Endodermal cell (in vitro differentiated cells): ENCODE measurements around the gene PCBP1. TPM values are rescaled to one million over a fixed set of nuclear protein-coding genes. Genes with fewer than 3 reads are reported as not detected.

ENCODE experiments used
- DNase-seq: peaks from one replicate; pipeline ENCODE4 v3.0.0-alpha.2; 2017
- H3K27ac ChIP-seq: 2 replicates; pipeline ENCODE4 v1.5.1; 2013; ENCODE audit warnings: mild to moderate bottlenecking, low read depth, low read length, moderate library complexity
- H3K27me3 ChIP-seq: 2 replicates; pipeline ENCODE4 v1.6.1; 2013; ENCODE audit warnings: mild to moderate bottlenecking, low read length, moderate library complexity; ENCODE audit not compliant: insufficient read depth, control insufficient read depth, poor library complexity, severe bottlenecking
- H3K36me3 ChIP-seq: 2 replicates; pipeline ENCODE4 v1.7.0; 2013; ENCODE audit warnings: mild to moderate bottlenecking, low read length, moderate library complexity; ENCODE audit not compliant: control insufficient read depth, insufficient read depth
- H3K4me1 ChIP-seq: one replicate; pipeline ENCODE4 v1.7.0; 2013; ENCODE audit warnings: low read length; ENCODE audit not compliant: control insufficient read depth, insufficient read depth
- H3K4me3 ChIP-seq: 2 replicates; pipeline ENCODE4 v1.5.1; 2013; ENCODE audit warnings: mild to moderate bottlenecking, low read length, moderate library complexity
- H3K9ac ChIP-seq: 2 replicates; pipeline ENCODE4 v1.6.1; 2013; ENCODE audit warnings: mild to moderate bottlenecking, low read length, moderate library complexity; ENCODE audit not compliant: poor library complexity, severe bottlenecking; ENCODE audit errors: extremely low read depth
- H3K9me3 ChIP-seq: 2 replicates; pipeline ENCODE4 v1.6.1; 2013; ENCODE audit warnings: mild to moderate bottlenecking, low read length, moderate library complexity; ENCODE audit not compliant: control insufficient read depth
- H3K27ac Mint-ChIP-seq: 2 replicates; pipeline ENCODE4 v1.8.0; 2020; ENCODE audit warnings: mixed read lengths
- H3K27me3 Mint-ChIP-seq: 2 replicates; pipeline ENCODE4 v1.8.0; 2021; ENCODE audit warnings: mild to moderate bottlenecking, mixed read lengths; ENCODE audit not compliant: insufficient read depth
- H3K36me3 Mint-ChIP-seq: 2 replicates; pipeline ENCODE4 v1.8.0; 2020; ENCODE audit warnings: low read depth, mixed read lengths
- H3K4me1 Mint-ChIP-seq: 2 replicates; pipeline ENCODE4 v1.8.0; 2020; ENCODE audit warnings: mixed read lengths
- H3K4me3 Mint-ChIP-seq: 2 replicates; pipeline ENCODE4 v1.8.0; 2020; ENCODE audit warnings: mild to moderate bottlenecking, moderate library complexity, mixed read lengths
- H3K9me3 Mint-ChIP-seq: 2 replicates; pipeline ENCODE4 v1.8.0; 2020; ENCODE audit warnings: mild to moderate bottlenecking, mixed read lengths
- CTCF ChIP-seq: fragments of 200-600 bp; sonication (generic); conservative IDR thresholded peaks from 2 replicates; pipeline ENCODE4 v1.5.0; 2021; ENCODE audit warnings: antibody characterized with exemption, mild to moderate bottlenecking
- WGBS, 2 experiments: methylation state at CpG; one replicate each; pipeline versions ENCODE4 v1.1.5 to v1.1.7; 2013; ENCODE audit warnings: missing lambda C conversion rate in 2 of 2, mixed read lengths in 1 of 2; ENCODE audit not compliant: insufficient coverage in 1 of 2, insufficient read length in 1 of 2; 5-methylcytosine and 5-hydroxymethylcytosine counted together
- total RNA-seq, 2 donors: library from RNA; stranded (reverse); fragmentation: NEBNext Ultra II Directional in 1 of 2; extraction: Animal tissue kit (Norgen Biotek cat#: 25700) in 1 of 2; gene quantifications; 2 replicates in 1 of 2; 3 replicates in 1 of 2; pipeline ENCODE4 v1.2.1, GENCODE V29; 2021

The PCBP1 gene
- total RNA-seq, 2 donors from 2014 or later, result 344 to 357 TPM

GRCh38 chr2:70084973-70085710 is 2.1 kb upstream of the PCBP1 start:
- Histone ChIP-seq H3K36me3 (peaks cover 52% of the 10 kb centered on the region), H3K27ac (peak overlapping the region; percentile 100), H3K4me3 (peak overlapping the region; percentile 90), H3K9me3 (no peaks in the 10 kb centered on the region), H3K9ac (peak overlapping the region; percentile 100), H3K4me1 (peaks cover 13% of the 10 kb centered on the region), H3K27me3 (no peaks in the 10 kb centered on the region)
- 32 to 59% methylated on average over 9 to 10 of the region's 10 CpGs for WGBS, 2 experiments
- Mint-ChIP-seq H3K4me1 (peaks cover 25% of the 10 kb centered on the region), H3K27me3 (no peaks in the 10 kb centered on the region), H3K4me3 (peak overlapping the region; percentile 98), H3K36me3 (peaks cover 51% of the 10 kb centered on the region), H3K27ac (peak overlapping the region; percentile 100), H3K9me3 (no peaks in the 10 kb centered on the region)
- TF ChIP-seq CTCF, result no peak
- peak; percentile 93 for DNase-seq

GRCh38 chr2:70085711-70086277 is 1.5 kb upstream of the PCBP1 start:
- H3K4me3 Mint-ChIP-seq, result peak overlapping the region; percentile 98
- WGBS, 2 experiments, result 19 to 25% methylated on average over 16 to 22 of the region's 22 CpGs

GRCh38 chr2:70086278-70086837 is 919 bp upstream of the PCBP1 start:
- TF ChIP-seq CTCF, result no peak
- peak; percentile 87 for DNase-seq
- Mint-ChIP-seq H3K27ac (peak overlapping the region; percentile 100), H3K36me3 (peaks cover 40% of the 10 kb centered on the region), H3K27me3 (no peaks in the 10 kb centered on the region), H3K9me3 (no peaks in the 10 kb centered on the region), H3K4me1 (peaks cover 30% of the 10 kb centered on the region), H3K4me3 (peak overlapping the region; percentile 98)
- Histone ChIP-seq H3K9me3 (no peaks in the 10 kb centered on the region), H3K4me1 (peaks cover 13% of the 10 kb centered on the region), H3K27ac (peak overlapping the region; percentile 100), H3K27me3 (no peaks in the 10 kb centered on the region), H3K9ac (peak overlapping the region; percentile 100), H3K36me3 (peaks cover 40% of the 10 kb centered on the region), H3K4me3 (peak overlapping the region; percentile 90)
- 1 to 5% methylated on average over 22 to 40 of the region's 40 CpGs for WGBS, 2 experiments

More at GRCh38 chr2:70085711-70086277, 1.5 kb upstream of the PCBP1 start:
- peak overlapping the region; percentile 100 for H3K27ac ChIP-seq
- TF ChIP-seq CTCF, result no peak
- H3K27me3 ChIP-seq, result no peaks in the 10 kb centered on the region
- H3K27ac Mint-ChIP-seq, result peak overlapping the region; percentile 100
- peaks cover 46% of the 10 kb centered on the region for H3K36me3 ChIP-seq
- H3K4me1 Mint-ChIP-seq, result peaks cover 29% of the 10 kb centered on the region
- DNase-seq, result peak; percentile 55
- peaks cover 46% of the 10 kb centered on the region for H3K36me3 Mint-ChIP-seq
- H3K4me1 ChIP-seq, result peaks cover 13% of the 10 kb centered on the region
- no peaks in the 10 kb centered on the region for H3K9me3 ChIP-seq
- H3K4me3 ChIP-seq, result peak overlapping the region; percentile 90
- H3K9me3 Mint-ChIP-seq, result no peaks in the 10 kb centered on the region
- H3K9ac ChIP-seq, result peak overlapping the region; percentile 100
- H3K27me3 Mint-ChIP-seq, result no peaks in the 10 kb centered on the region
